GM13977 (cell line): ENCODE measurements around the gene PGAP3.

Experiments
- DNase-seq: peaks from one replicate; pipeline ENCODE4 v3.0.0; 2012; ENCODE audit warnings: low spot score
- in situ Hi-C: fragments of 300-500 bp; cut with MboI; formaldehyde crosslinking; loops from one replicate; pipeline ENCODE4 v1.12.0; 2022; ENCODE audit warnings: low sequenced_read_pairs, low pct_unique_long_range_greater_than_20kb, mixed read lengths, inconsistent platforms; ENCODE audit not compliant: unreplicated experiment
- TF ChIP-seq, protein P1 (sequence below): IDR thresholded peaks from 2 replicates; pipeline ENCODE4 v1.5.1; 2012; ENCODE audit warnings: mild to moderate bottlenecking, control low read depth; ENCODE audit not compliant: insufficient read depth; ENCODE audit errors: extremely low read depth, missing control alignments

Gene PGAP3, protein sequence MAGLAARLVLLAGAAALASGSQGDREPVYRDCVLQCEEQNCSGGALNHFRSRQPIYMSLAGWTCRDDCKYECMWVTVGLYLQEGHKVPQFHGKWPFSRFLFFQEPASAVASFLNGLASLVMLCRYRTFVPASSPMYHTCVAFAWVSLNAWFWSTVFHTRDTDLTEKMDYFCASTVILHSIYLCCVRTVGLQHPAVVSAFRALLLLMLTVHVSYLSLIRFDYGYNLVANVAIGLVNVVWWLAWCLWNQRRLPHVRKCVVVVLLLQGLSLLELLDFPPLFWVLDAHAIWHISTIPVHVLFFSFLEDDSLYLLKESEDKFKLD

DNA sequence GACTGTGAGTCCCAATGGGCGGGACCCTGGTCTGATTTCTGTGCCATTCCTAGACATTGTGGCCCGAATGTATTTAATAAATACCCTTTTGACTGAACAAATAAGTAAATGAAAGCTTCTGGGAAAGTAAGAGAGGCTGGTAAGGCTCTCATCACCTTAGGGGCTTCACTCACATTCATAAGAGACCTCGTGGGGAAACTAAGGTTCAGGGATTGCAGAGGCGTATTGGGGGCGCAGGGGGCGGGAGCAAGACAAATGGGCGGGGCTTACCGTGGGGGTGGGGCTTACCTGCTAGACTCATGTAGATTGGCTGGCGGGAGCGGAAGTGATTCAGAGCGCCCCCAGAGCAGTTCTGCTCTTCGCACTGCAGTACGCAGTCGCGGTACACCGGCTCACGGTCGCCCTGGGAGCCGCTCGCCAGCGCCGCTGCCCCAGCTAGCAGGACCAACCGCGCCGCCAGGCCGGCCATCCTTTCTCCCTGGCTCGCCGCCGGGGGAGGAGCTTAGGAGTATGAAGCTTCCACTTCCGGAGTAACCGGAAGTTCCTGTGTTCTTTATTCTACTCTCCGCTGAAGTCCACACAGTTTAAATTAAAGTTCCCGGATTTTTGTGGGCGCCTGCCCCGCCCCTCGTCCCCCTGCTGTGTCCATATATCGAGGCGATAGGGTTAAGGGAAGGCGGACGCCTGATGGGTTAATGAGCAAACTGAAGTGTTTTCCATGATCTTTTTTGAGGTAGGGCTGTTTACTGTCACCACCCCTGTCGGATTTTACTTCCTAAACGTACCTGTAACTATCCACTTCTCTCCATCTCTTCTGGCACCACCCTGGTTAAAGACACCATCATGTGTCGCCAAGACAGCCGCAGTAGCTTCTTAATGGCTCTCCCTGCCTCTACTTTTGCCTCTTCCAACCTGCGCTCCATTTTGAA lies at the start of gene PGAP3:
Gene PGAP3 (minus strand): TSS at position 512 of the 929 bp plus-strand sequence. CDS start 43 bp downstream, at position 469.
- DNase-seq = peak; percentile 95
- TF ChIP-seq, protein P1, sequence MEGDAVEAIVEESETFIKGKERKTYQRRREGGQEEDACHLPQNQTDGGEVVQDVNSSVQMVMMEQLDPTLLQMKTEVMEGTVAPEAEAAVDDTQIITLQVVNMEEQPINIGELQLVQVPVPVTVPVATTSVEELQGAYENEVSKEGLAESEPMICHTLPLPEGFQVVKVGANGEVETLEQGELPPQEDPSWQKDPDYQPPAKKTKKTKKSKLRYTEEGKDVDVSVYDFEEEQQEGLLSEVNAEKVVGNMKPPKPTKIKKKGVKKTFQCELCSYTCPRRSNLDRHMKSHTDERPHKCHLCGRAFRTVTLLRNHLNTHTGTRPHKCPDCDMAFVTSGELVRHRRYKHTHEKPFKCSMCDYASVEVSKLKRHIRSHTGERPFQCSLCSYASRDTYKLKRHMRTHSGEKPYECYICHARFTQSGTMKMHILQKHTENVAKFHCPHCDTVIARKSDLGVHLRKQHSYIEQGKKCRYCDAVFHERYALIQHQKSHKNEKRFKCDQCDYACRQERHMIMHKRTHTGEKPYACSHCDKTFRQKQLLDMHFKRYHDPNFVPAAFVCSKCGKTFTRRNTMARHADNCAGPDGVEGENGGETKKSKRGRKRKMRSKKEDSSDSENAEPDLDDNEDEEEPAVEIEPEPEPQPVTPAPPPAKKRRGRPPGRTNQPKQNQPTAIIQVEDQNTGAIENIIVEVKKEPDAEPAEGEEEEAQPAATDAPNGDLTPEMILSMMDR = peak; percentile 31
- in situ Hi-C loops = no loop called here

GRCh38 chr17:39737206-39737759 lies 49.4 kb upstream of the PGAP3 start:
- in situ Hi-C loops = no loop called here
- TF ChIP-seq, protein P1 = no peak
- DNase-seq = no peak

DNA sequence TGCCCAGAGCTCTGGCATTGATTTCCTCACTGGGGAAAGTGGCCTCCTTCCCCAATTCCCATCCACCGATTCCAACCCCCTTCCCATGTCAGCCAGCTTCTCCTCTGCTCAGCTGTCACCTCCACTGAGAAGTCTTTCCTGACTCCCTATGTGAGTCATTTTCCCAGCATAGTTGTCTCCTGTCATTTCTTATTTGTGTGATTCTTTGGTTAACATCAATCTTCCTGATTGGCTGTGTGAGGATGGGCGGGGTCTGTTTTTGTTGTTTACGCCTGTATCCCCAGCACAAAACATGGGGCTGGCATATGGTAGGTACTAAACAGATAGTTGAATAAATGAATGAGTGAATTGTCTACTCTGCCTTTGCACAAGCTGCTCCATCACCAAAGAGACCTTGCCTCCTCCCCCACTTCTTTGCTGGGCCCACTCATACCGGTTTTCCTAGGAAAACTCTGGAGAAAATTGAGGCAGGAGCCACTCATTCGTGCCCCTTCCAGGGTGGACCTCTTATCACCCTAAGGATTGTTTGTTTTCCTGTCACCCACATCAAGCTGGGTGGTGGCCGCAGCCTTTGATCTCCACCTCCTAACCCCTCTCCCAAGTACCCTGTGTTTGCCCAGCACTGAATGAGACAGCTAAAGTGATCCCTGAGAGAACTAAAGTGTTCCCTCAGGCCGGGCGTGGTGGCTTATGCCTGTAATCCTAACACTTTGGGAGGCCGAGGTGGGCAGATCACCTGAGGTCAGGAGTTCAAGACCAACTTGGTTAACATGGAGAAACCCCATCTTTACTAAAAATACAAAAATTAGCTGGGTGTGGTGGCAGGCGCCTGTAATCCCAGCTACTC lies 48.7 kb upstream of the PGAP3 start:
- in situ Hi-C loops = no loop called here
- DNase-seq = no peak
- TF ChIP-seq, protein P1 = no peak

DNA sequence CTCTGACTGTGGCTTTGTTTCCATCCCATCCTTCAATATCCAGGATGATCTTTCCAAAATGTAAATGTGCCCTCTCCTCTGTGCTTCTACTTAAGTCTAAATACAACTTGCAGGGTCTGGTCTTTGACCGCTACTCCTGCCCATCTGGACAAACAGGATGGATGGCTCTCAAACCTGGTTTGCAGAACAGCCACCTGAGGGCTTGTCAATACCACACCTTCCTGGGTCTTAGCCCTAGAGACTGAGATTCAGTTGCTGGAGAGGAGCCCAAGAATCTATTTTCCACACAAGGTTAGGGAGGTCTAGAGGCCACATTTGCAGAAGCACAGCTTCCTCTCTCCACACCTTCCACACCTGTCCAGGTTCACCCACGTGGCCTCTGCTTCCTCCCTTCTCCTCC lies 48.0 kb upstream of the PGAP3 start:
- TF ChIP-seq, protein P1 = no peak
- in situ Hi-C loops = no loop called here
- DNase-seq = no peak

DNA sequence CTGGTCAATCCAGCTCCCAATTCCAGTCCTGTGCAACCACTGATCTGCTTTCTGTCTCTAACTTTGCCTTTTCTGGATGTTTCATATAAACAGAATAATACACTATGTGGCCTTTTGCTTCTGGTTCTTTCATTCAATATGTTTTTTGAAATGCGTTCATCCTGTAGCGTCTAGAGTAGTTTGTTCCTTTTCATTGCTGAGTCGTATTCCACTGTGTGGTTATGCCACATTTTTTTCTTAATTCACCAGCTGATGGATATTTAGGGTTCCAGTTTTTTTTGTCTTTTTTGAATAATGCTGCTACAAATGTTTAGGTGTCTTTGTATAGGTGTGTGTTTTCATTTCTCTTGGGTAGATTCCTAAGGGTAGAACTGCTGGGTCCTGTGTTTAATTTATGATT lies 44.7 kb upstream of the PGAP3 start:
- no peak for DNase-seq
- in situ Hi-C loops = no loop called here
- TF ChIP-seq, protein P1 = no peak
